Thoracic aorta (tissue), 2 donors: Measurements from ENCODE around the gene PIGO. TPM values are rescaled to one million over a fixed set of nuclear protein-coding genes. Genes with fewer than 3 reads are reported as not detected.

ENCODE experiments used
- total RNA-seq, 2 donors: library from RNA; depleted of rRNA; stranded (reverse); fragments of >200 nt; gene quantifications; one replicate each; pipeline versions ENCODE4 v1.1.0 to v1.2.3, GENCODE V29; 2016

Gene PIGO
- total RNA-seq, 2 donors from 2014 or later: 10.8 to 13.9 TPM

Other genes with a start within 250 kb of the PIGO start
- under 1 TPM; 0.27 to 0.35 TPM for gene PHF24, start 138.3 kb downstream of the PIGO start, total RNA-seq
- 10 to 100 TPM; 51.0 to 61.5 TPM for gene DNAJB5, start 106.8 kb downstream of the PIGO start, total RNA-seq
- 100 to 1,000 TPM; 179 to 204 TPM for gene VCP, start 24.0 kb downstream of the PIGO start, total RNA-seq
- gene FANCG, start 16.6 kb downstream of the PIGO start, total RNA-seq: 10 to 100 TPM in 1 of 2 donors, 1 to 10 TPM in 1; 2.2 to 19.1 TPM
- gene STOML2, start 6.5 kb upstream of the PIGO start, total RNA-seq: 10 to 100 TPM; 51.7 to 84.1 TPM
- gene ATOSB, start 19.3 kb upstream of the PIGO start, total RNA-seq: 10 to 100 TPM; 30.2 to 33.6 TPM
- gene UNC13B, start 65.4 kb upstream of the PIGO start, total RNA-seq: 10 to 100 TPM; 38.1 to 47.4 TPM